SK-N-SH treated with all-trans-retinoic acid at 6 μM for 48 hours (cell line): Measurements from ENCODE around the gene KDR.

ENCODE experiments used
- ATAC-seq: fragments of 200-7000 bp; cut with Tn5 transposase; 3 replicates; pipeline ENCODE4 v1.9.1; 2020; ENCODE audit warnings: mild to moderate bottlenecking, moderate library complexity
- ARNTL ChIP-seq: fragments of 450-650 bp; formaldehyde crosslinking; IDR thresholded peaks from 2 replicates; pipeline ENCODE4 v1.5.0; 2020; ENCODE audit warnings: low read depth, mild to moderate bottlenecking, moderate library complexity, borderline replicate concordance
- CSDC2 ChIP-seq: fragments of 250-450 bp; sonication (Bioruptor Pico); IDR thresholded peaks from 2 replicates; pipeline ENCODE4 v1.5.0; 2020; ENCODE audit warnings: mild to moderate bottlenecking, moderate library complexity
- ESRRG ChIP-seq: fragments of 250-450 bp; sonication (Bioruptor Pico); IDR thresholded peaks from 2 replicates; pipeline ENCODE4 v1.6.1; 2021; ENCODE audit warnings: mild to moderate bottlenecking
- GLIS3 ChIP-seq: fragments of 250-450 bp; sonication (Bioruptor Pico); IDR thresholded peaks from 2 replicates; pipeline ENCODE4 v1.5.0; 2020; ENCODE audit warnings: mild to moderate bottlenecking, moderate library complexity
- POU6F1 ChIP-seq: fragments of 250-450 bp; sonication (Bioruptor Pico); IDR thresholded peaks from 2 replicates; pipeline ENCODE4 v1.8.0; 2021; ENCODE audit warnings: low read depth, mild to moderate bottlenecking, moderate library complexity, borderline replicate concordance
- PPARA ChIP-seq: fragments of 250-450 bp; sonication (Bioruptor Pico); IDR thresholded peaks from 2 replicates; pipeline ENCODE4 v1.5.0; 2020; ENCODE audit warnings: mild to moderate bottlenecking, borderline replicate concordance
- RARB ChIP-seq: fragments of 250-450 bp; sonication (Bioruptor Pico); IDR thresholded peaks from 2 replicates; pipeline ENCODE4 v1.8.0; 2021; ENCODE audit warnings: mild to moderate bottlenecking, moderate library complexity
- SNAI2 ChIP-seq: fragments of 250-450 bp; sonication (Bioruptor Pico); IDR thresholded peaks from 2 replicates; pipeline ENCODE4 v1.5.0; 2020; ENCODE audit warnings: mild to moderate bottlenecking, moderate library complexity
- TCF4 ChIP-seq: fragments of 250-450 bp; sonication (Bioruptor Pico); IDR thresholded peaks from 2 replicates; pipeline ENCODE4 v1.8.0; 2021; ENCODE audit warnings: mild to moderate bottlenecking, moderate library complexity, borderline replicate concordance
- TOX ChIP-seq: fragments of 250-450 bp; sonication (Bioruptor Pico); IDR thresholded peaks from 2 replicates; pipeline ENCODE4 v1.8.0; 2021; ENCODE audit warnings: mild to moderate bottlenecking, moderate library complexity, borderline replicate concordance
- ZC3H10 ChIP-seq: fragments of 250-450 bp; sonication (Bioruptor Pico); IDR thresholded peaks from 2 replicates; pipeline ENCODE4 v1.5.1; 2021; ENCODE audit warnings: mild to moderate bottlenecking, moderate library complexity
- ZFP3 ChIP-seq: fragments of 250-450 bp; sonication (Bioruptor Pico); IDR thresholded peaks from 2 replicates; pipeline ENCODE4 v1.5.0; 2020; ENCODE audit warnings: mild to moderate bottlenecking, moderate library complexity
- ZFP30 ChIP-seq: fragments of 450-650 bp; formaldehyde crosslinking; IDR thresholded peaks from 2 replicates; pipeline ENCODE4 v1.5.0; 2022; ENCODE audit warnings: mild to moderate bottlenecking, moderate library complexity
- ZNF70 ChIP-seq: fragments of 450-650 bp; formaldehyde crosslinking; IDR thresholded peaks from 2 replicates; pipeline ENCODE4 v1.5.0; 2020; ENCODE audit warnings: mild to moderate bottlenecking, moderate library complexity
- TF ChIP-seq, protein P1 (sequence below): fragments of 250-450 bp; sonication (Bioruptor Pico); IDR thresholded peaks from 2 replicates; pipeline ENCODE4 v1.8.0; 2020; ENCODE audit warnings: mild to moderate bottlenecking, moderate library complexity, borderline replicate concordance
- TF ChIP-seq, protein P2 (sequence below): fragments of 250-450 bp; sonication (Bioruptor Pico); IDR thresholded peaks from 2 replicates; pipeline ENCODE4 v1.5.0; 2020; ENCODE audit warnings: mild to moderate bottlenecking, moderate library complexity
- TF ChIP-seq, protein P3 (sequence below): fragments of 250-450 bp; sonication (Bioruptor Pico); IDR thresholded peaks from 2 replicates; pipeline ENCODE4 v1.5.1; 2020; ENCODE audit warnings: low read depth, mild to moderate bottlenecking, moderate library complexity

KDR gene

DNA sequence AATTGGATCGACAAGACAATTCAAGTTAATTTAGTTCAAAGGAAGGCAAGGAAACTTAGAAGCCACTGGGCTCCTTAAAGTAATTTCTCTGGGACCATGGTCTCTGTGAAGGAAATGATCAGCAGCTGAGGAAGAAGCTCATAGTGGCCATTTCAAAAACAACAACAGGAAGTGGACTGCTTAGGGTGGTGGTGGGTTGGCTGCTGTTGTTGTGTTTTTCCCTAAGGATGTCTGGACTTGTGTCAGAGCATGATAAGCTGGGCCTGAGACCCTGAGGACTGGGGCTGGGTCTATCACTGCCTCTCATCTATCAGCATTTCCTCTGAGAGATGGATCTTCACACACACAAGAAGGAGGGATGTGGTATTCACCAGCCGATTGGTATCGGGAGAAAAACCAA lies 18.3 kb downstream of the KDR start:
- ATAC-seq = no peak
- no peak for TF ChIP-seq TOX (CRISPR knock-in tag)
- no peak for TF ChIP-seq ZC3H10 (CRISPR knock-in tag)
- TF ChIP-seq, protein P1, sequence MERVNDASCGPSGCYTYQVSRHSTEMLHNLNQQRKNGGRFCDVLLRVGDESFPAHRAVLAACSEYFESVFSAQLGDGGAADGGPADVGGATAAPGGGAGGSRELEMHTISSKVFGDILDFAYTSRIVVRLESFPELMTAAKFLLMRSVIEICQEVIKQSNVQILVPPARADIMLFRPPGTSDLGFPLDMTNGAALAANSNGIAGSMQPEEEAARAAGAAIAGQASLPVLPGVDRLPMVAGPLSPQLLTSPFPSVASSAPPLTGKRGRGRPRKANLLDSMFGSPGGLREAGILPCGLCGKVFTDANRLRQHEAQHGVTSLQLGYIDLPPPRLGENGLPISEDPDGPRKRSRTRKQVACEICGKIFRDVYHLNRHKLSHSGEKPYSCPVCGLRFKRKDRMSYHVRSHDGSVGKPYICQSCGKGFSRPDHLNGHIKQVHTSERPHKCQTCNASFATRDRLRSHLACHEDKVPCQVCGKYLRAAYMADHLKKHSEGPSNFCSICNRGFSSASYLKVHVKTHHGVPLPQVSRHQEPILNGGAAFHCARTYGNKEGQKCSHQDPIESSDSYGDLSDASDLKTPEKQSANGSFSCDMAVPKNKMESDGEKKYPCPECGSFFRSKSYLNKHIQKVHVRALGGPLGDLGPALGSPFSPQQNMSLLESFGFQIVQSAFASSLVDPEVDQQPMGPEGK (CRISPR knock-in tag) = no peak
- TF ChIP-seq, protein P2, sequence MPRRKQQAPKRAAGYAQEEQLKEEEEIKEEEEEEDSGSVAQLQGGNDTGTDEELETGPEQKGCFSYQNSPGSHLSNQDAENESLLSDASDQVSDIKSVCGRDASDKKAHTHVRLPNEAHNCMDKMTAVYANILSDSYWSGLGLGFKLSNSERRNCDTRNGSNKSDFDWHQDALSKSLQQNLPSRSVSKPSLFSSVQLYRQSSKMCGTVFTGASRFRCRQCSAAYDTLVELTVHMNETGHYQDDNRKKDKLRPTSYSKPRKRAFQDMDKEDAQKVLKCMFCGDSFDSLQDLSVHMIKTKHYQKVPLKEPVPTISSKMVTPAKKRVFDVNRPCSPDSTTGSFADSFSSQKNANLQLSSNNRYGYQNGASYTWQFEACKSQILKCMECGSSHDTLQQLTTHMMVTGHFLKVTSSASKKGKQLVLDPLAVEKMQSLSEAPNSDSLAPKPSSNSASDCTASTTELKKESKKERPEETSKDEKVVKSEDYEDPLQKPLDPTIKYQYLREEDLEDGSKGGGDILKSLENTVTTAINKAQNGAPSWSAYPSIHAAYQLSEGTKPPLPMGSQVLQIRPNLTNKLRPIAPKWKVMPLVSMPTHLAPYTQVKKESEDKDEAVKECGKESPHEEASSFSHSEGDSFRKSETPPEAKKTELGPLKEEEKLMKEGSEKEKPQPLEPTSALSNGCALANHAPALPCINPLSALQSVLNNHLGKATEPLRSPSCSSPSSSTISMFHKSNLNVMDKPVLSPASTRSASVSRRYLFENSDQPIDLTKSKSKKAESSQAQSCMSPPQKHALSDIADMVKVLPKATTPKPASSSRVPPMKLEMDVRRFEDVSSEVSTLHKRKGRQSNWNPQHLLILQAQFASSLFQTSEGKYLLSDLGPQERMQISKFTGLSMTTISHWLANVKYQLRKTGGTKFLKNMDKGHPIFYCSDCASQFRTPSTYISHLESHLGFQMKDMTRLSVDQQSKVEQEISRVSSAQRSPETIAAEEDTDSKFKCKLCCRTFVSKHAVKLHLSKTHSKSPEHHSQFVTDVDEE (CRISPR knock-in tag) = no peak

GRCh38 chr4:55103224-55103623 lies 22.2 kb downstream of the KDR start:
- no peak for ATAC-seq

DNA sequence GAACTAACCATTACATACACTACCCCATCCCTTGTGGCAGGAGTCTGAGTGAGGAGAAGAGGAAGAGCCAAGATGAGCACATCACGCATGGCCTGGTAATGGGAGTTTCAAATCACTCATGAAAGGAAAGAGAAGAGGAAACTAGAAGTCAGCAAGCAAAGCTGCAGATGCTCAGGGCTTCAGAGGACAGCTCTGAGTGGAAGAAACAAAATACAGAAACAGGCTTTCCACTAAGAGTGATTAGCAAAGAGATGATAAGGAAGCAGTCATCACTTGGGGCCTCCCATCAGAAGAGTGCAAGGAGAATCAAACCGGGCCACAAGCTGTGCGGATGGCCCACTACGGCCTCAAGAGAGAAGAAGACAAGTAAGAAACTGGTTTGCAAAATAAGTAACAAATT lies 25.6 kb downstream of the KDR start:
- no peak for ATAC-seq
- TF ChIP-seq ZFP3 (CRISPR knock-in tag) (no peak), ARNTL (CRISPR knock-in tag) (no peak), CSDC2 (CRISPR knock-in tag) (no peak), PPARA (CRISPR knock-in tag) (no peak), POU6F1 (no peak), GLIS3 (CRISPR knock-in tag) (no peak)
- TF ChIP-seq, all 23 proteins: peak for 0

More at GRCh38 chr4:55103224-55103623, 22.2 kb downstream of the KDR start:
- TF ChIP-seq ZFP30 (CRISPR knock-in tag) (no peak), CSDC2 (CRISPR knock-in tag) (no peak), ZNF70 (CRISPR knock-in tag) (no peak), ESRRG (CRISPR knock-in tag) (no peak), RARB (CRISPR knock-in tag) (no peak), TCF4 (CRISPR knock-in tag) (no peak), ZFP3 (CRISPR knock-in tag) (no peak), PPARA (CRISPR knock-in tag) (no peak), SNAI2 (CRISPR knock-in tag) (no peak), ARNTL (CRISPR knock-in tag) (no peak)
- TF ChIP-seq, protein P1 (CRISPR knock-in tag) = no peak
- TF ChIP-seq, protein P2 (CRISPR knock-in tag) = no peak
- TF ChIP-seq, protein P3, sequence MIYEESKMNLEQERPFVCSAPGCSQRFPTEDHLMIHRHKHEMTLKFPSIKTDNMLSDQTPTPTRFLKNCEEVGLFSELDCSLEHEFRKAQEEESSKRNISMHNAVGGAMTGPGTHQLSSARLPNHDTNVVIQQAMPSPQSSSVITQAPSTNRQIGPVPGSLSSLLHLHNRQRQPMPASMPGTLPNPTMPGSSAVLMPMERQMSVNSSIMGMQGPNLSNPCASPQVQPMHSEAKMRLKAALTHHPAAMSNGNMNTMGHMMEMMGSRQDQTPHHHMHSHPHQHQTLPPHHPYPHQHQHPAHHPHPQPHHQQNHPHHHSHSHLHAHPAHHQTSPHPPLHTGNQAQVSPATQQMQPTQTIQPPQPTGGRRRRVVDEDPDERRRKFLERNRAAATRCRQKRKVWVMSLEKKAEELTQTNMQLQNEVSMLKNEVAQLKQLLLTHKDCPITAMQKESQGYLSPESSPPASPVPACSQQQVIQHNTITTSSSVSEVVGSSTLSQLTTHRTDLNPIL (CRISPR knock-in tag) = no peak
- TF ChIP-seq, all 23 proteins: peak for 0
